HUES6 (cell line): ENCODE data around the gene FAM236A.
"Not testable (repeated sequence)": the region's sequence is repeated elsewhere in the genome, so short reads cannot be mapped to it uniquely, and the experiment has no call there.

ENCODE experiments used
- H3K27ac ChIP-seq: 2 replicates; pipeline ENCODE4 v1.7.0; 2013; ENCODE audit warnings: low read depth, mild to moderate bottlenecking, low read length, inconsistent platforms
- H3K27me3 ChIP-seq: 2 replicates; pipeline ENCODE4 v1.6.1; 2013; ENCODE audit warnings: low read length; ENCODE audit not compliant: control insufficient read depth, insufficient read depth
- H3K36me3 ChIP-seq: 2 replicates; pipeline ENCODE4 v1.6.1; 2013; ENCODE audit warnings: low read length; ENCODE audit not compliant: control insufficient read depth, insufficient read depth
- H3K4me1 ChIP-seq: 2 replicates; pipeline ENCODE4 v1.6.1; 2013; ENCODE audit warnings: low read length; ENCODE audit not compliant: control insufficient read depth, insufficient read depth
- H3K4me3 ChIP-seq: 2 replicates; pipeline ENCODE4 v1.5.1; 2013; ENCODE audit warnings: low read depth, low read length
- H3K9ac ChIP-seq: one replicate; pipeline ENCODE4 v1.6.1; 2013; ENCODE audit warnings: mild to moderate bottlenecking, low read length
- H3K9me3 ChIP-seq: 2 replicates; pipeline ENCODE4 v1.6.1; 2013; ENCODE audit warnings: low read depth, low read length; ENCODE audit not compliant: control insufficient read depth, insufficient read depth

The FAM236A gene

DNA sequence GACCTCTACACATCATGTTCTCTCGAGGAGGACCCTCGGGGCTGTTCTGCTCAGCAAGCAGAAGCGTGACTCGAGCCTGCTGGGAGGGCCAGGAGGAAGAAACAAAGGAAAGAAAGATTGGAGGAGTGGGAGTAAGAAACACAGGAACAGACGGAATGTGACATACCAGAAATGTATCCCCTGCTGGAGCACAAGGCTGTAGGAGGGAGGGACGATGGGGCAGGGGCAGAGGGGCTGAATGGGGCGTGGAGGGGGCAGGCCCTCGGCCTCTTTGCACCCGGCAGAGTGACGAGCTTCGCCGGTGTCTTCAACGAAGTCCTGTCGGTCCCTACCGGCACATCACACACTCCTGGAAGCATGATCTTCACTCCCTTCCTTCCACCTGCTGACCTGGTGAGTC is at the start of gene FAM236A:
Gene FAM236A, plus strand, starts transcription at position 301 of the 400 bp plus-strand sequence. Its CDS starts 57 bp downstream, at position 358.
- H3K36me3 ChIP-seq, H3K4me3 ChIP-seq, H3K9me3 ChIP-seq, H3K4me1 ChIP-seq, H3K27ac ChIP-seq, H3K27me3 ChIP-seq, H3K9ac ChIP-seq: not testable (repeated sequence)

GRCh38 chrX:72889740-72890139 is 48.3 kb upstream of the FAM236A start:
- H3K4me1 ChIP-seq, H3K9ac ChIP-seq, H3K36me3 ChIP-seq, H3K4me3 ChIP-seq, H3K27ac ChIP-seq, H3K9me3 ChIP-seq, H3K27me3 ChIP-seq: not testable (repeated sequence)

DNA sequence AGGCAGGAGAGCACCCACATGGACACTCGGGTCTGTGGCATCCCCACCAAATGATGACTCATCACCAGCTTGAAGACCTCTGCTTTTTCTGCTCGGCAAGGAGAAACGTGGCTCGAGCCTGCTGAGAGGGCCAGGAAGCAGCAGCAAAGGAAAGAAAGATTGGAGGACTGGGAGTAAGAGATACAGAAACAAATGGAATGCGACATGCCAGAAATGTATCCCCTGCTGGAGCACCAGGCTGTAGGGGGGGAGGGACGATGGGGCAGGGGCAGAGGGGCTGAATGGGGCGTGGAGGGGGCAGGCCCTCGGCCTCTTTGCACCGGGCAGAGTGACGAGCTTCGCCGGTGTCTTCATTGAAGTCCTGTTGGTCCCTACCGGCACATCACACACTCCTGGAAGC is 25.7 kb upstream of the FAM236A start, which contains the start of gene FAM236C:
Gene FAM236C, plus strand, starts transcription at position 301 of the 400 bp plus-strand sequence. CDS start 100 bp downstream, outside the sequence.
- H3K9ac ChIP-seq, H3K36me3 ChIP-seq, H3K27ac ChIP-seq, H3K4me3 ChIP-seq, H3K9me3 ChIP-seq, H3K27me3 ChIP-seq, H3K4me1 ChIP-seq: not testable (repeated sequence)

GRCh38 chrX:72916096-72916495 is 21.9 kb upstream of the FAM236A start:
- H3K27me3 ChIP-seq = not testable (repeated sequence)

GRCh38 chrX:72932283-72932682 is 5.7 kb upstream of the FAM236A start:
- not testable (repeated sequence) for H3K9ac ChIP-seq, H3K36me3 ChIP-seq, H3K9me3 ChIP-seq, H3K4me1 ChIP-seq, H3K4me3 ChIP-seq, H3K27me3 ChIP-seq, H3K27ac ChIP-seq

More at GRCh38 chrX:72916096-72916495, 21.9 kb upstream of the FAM236A start:
- H3K9ac ChIP-seq, H3K36me3 ChIP-seq, H3K9me3 ChIP-seq, H3K4me3 ChIP-seq, H3K4me1 ChIP-seq, H3K27ac ChIP-seq: not testable (repeated sequence)

DNA sequence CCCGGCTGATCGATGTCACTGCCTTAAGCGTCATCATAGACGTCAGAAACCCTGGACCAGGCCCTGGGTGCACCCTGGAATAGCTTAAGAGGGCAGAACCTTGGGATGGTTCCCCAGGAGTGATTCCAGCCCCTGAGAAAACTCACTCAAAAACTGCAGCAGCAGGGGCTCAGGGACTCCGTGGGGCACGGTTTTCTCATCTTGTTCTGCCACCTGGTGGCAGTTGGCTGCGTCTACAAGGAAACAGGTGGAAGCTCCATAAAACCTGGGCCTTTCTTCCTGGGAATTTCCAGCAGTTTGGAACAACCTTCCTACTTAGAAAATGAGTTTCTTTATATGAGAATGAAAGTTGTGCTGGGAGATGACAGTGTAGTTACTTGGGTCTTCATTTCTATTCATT is 1.6 kb upstream of the FAM236A start:
- H3K9ac ChIP-seq, H3K9me3 ChIP-seq, H3K36me3 ChIP-seq, H3K4me1 ChIP-seq, H3K27me3 ChIP-seq, H3K4me3 ChIP-seq, H3K27ac ChIP-seq: not testable (repeated sequence)

DNA sequence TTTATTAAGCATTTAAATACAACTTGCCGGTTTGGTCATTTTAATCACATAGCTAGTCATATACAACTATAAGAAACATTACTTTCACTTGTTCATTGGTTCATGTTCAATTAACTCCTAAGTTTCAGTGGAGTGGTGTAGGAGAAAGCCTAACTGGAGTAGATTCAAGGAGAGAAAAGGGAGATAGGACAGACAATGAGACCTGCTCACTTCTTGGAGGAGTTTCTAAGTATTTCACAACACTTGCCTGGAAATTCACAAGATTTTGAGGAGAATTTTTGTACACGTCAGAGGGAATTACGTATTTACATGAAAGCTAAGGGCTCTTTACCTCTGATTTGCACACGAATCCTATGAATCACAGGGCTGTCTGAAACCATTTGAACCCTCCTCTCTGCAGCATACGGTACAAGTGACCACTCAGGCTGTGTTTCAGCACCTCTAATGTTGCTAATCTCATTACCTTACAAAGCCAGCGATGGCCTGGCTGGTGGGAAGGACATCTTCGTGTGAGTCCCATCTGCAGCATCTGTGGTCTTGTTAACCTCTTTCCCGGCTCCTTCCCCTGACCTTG is 1.0 kb upstream of the FAM236A start:
- not testable (repeated sequence) for H3K27me3 ChIP-seq, H3K4me1 ChIP-seq, H3K27ac ChIP-seq, H3K9me3 ChIP-seq, H3K9ac ChIP-seq, H3K36me3 ChIP-seq, H3K4me3 ChIP-seq

DNA sequence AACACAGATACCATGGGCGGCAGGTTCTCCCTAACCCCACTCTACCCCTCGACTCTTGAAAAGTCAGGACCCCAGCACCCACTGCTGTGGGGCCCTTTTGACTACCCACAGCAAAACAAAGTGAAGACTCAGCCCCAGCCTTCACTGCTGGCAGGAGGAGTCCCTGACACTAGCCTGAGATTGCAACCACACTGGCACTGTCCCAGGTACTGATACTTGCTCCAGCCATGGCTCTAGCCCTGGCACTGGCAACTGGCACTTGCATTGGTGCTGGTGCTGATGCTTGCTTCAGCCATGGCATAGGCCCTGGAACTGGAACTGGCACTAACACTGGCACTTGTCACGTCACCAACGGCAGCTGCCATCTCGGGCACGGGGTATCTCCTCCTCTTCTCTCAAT is 4.3 kb downstream of the FAM236A start:
- not testable (repeated sequence) for H3K27me3 ChIP-seq, H3K27ac ChIP-seq, H3K4me1 ChIP-seq, H3K4me3 ChIP-seq, H3K9ac ChIP-seq, H3K36me3 ChIP-seq, H3K9me3 ChIP-seq

GRCh38 chrX:72943035-72943818 is 5.2 kb downstream of the FAM236A start:
- H3K4me1 ChIP-seq, H3K4me3 ChIP-seq, H3K27ac ChIP-seq, H3K9ac ChIP-seq, H3K9me3 ChIP-seq, H3K27me3 ChIP-seq, H3K36me3 ChIP-seq: not testable (repeated sequence)

DNA sequence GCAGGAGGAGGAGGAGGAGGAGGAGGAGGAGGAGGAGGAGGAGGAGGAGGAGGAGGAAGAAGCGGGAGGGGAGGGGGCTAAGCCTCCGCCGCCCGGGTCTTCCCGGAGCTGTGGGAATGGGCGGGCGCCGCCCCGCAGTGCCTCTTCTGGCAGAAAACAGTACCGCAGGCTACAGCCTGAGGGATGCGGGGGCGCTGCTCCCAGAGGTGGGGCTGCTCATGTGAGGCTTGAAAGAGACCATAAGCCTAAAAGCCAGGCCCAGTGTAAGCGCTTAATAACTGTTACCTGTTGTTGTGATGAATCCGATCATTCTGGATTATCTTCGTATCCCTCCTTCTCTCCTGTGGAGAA is 5.8 kb downstream of the FAM236A start, which contains the start of gene DMRTC1:
Gene DMRTC1, minus strand, starts transcription at position 19 of the 351 bp plus-strand sequence. CDS start 68,143 bp downstream, outside the sequence.
- not testable (repeated sequence) for H3K9me3 ChIP-seq, H3K27ac ChIP-seq, H3K27me3 ChIP-seq, H3K36me3 ChIP-seq, H3K4me1 ChIP-seq, H3K4me3 ChIP-seq, H3K9ac ChIP-seq

DNA sequence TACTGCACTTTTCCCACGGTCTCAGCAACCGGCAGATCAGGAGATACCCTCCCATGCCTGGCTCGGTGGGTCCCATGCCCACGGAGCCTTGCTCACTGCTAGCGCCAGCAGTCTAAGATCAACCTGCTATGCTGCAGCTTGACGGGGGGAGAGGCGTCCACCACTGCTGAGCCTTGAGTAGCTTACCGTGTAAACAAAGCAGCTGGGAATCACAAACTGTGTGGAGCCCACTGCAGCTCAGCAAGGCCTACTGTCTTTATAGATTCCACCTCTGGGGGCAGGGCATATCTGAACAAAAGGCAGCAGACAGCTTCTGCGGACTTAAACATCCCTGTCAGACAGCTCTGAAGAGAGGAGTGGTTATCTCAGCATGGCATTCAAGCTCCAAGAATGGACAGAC is 22.0 kb downstream of the FAM236A start:
- H3K27me3 ChIP-seq, H3K9ac ChIP-seq, H3K4me1 ChIP-seq, H3K27ac ChIP-seq, H3K36me3 ChIP-seq, H3K9me3 ChIP-seq, H3K4me3 ChIP-seq: not testable (repeated sequence)
